Endothelial cell of umbilical vein (primary cell): ENCODE data around the gene COX5A. TPM values are rescaled to one million over a fixed set of nuclear protein-coding genes. Genes with fewer than 3 reads are reported as not detected.

ENCODE experiments used
- BruUV-seq: library from RNA; stranded (reverse); fragments of 400-500 nt; replicated peaks from 2 replicates; lab custom pipeline; 2021; lab: Mats Ljungman, UMichigan
- CTCF ChIA-PET: fragments of 300-600, 350-600 bp; sonication (Branson Sonifier 250); formaldehyde crosslinking; loops from one replicate; lab custom pipeline; 2021; ENCODE audit warnings: antibody characterized with exemption, inconsistent platforms; lab: Charles Lee
- POLR2A ChIA-PET: fragments of 300-600, 350-600 bp; sonication (Branson Sonifier 250); formaldehyde crosslinking; loops from one replicate; lab custom pipeline; 2021; ENCODE audit warnings: antibody characterized with exemption, inconsistent platforms; lab: Charles Lee
- DNase-seq: peaks from one replicate; pipeline ENCODE4 v3.0.0-alpha.2; 2011; ENCODE audit warnings: low read depth, low spot score
- FAIRE-seq: peaks from 2 replicates; lab custom pipeline; 2011; peaks lifted over from hg19 to GRCh38; lab: Jason Lieb, UNC
- H2AFZ ChIP-seq: 2 replicates; pipeline ENCODE4 v1.6.0; 2012; ENCODE audit warnings: low read depth, low read length, control low read depth, inconsistent platforms
- H3K27ac ChIP-seq: 2 replicates; pipeline ENCODE4 v1.5.1; 2011; ENCODE audit warnings: low read depth, mild to moderate bottlenecking, control low read depth, low read length, moderate library complexity; ENCODE audit not compliant: insufficient read depth
- H3K27me3 ChIP-seq, 2 experiments: 2 replicates each; pipeline versions ENCODE4 v1.6.0 to v1.6.1; 2011; ENCODE audit warnings: low read length in 2 of 2, mixed read lengths in 1 of 2; ENCODE audit not compliant: control insufficient read depth in 2 of 2, insufficient read depth in 2 of 2
- H3K36me3 ChIP-seq, 2 experiments: 2 replicates in 1 of 2; 3 replicates in 1 of 2; pipeline ENCODE4 v1.5.1; 2011; ENCODE audit warnings: low read length in 2 of 2, mild to moderate bottlenecking in 1 of 2, moderate library complexity in 1 of 2; ENCODE audit not compliant: control insufficient read depth in 2 of 2, insufficient read depth in 2 of 2; ENCODE audit errors: extremely low read depth in 1 of 2
- H3K4me1 ChIP-seq: 3 replicates; pipeline ENCODE4 v1.5.1; 2011; ENCODE audit warnings: mild to moderate bottlenecking, low read length; ENCODE audit not compliant: control insufficient read depth, insufficient read depth; ENCODE audit errors: extremely low read depth
- H3K4me2 ChIP-seq: 2 replicates; pipeline ENCODE4 v1.6.1; 2011; ENCODE audit warnings: low read length, control low read depth, mixed read lengths; ENCODE audit not compliant: insufficient read depth
- H3K4me3 ChIP-seq, 3 experiments: fragments of 200-600 bp in 1 of 3; sonication (generic), shearing (Covaris generic) in 1 of 3; replicated peaks in 1 of 3; 2 replicates each; pipeline ENCODE4 v1.5.1; 2011 to 2016; ENCODE audit warnings: control low read depth in 3 of 3, low read length in 3 of 3, mild to moderate bottlenecking in 2 of 3, inconsistent platforms in 1 of 3, low read depth in 1 of 3, moderate library complexity in 1 of 3; ENCODE audit not compliant: insufficient read depth in 1 of 3
- H3K79me2 ChIP-seq: 2 replicates; pipeline ENCODE4 v1.6.0; 2012; ENCODE audit warnings: low read length, inconsistent platforms; ENCODE audit not compliant: control insufficient read depth, insufficient read depth
- H3K9ac ChIP-seq: replicated peaks from 2 replicates; pipeline ENCODE3; 2011; ENCODE audit warnings: low read length, control low read depth; ENCODE audit not compliant: insufficient read depth; ENCODE audit errors: extremely low read depth
- H3K9me1 ChIP-seq: replicated peaks from 3 replicates; pipeline ENCODE4 v1.6.0; 2011; ENCODE audit warnings: mild to moderate bottlenecking, low read length; ENCODE audit not compliant: control insufficient read depth, insufficient read depth; ENCODE audit errors: extremely low read depth
- H3K9me3 ChIP-seq: replicated peaks from 2 replicates; pipeline ENCODE4 v1.5.1; 2012; ENCODE audit warnings: low read length, inconsistent platforms; ENCODE audit not compliant: control insufficient read depth, insufficient read depth
- H4K20me1 ChIP-seq: replicated peaks from 2 replicates; pipeline ENCODE3; 2011; ENCODE audit warnings: mild to moderate bottlenecking, low read length; ENCODE audit not compliant: control insufficient read depth, insufficient read depth; ENCODE audit errors: extremely low read depth
- CTCF ChIP-seq, 2 donors: IDR thresholded peaks; 1 replicate in 1 of 2; 2 replicates in 1 of 2; pipeline ENCODE4 v1.5.1; 2011; ENCODE audit warnings: low read length in 2 of 2, mild to moderate bottlenecking in 2 of 2, moderate library complexity in 2 of 2, control low read depth in 1 of 2, inconsistent platforms in 1 of 2, low read depth in 1 of 2; ENCODE audit not compliant: insufficient read depth in 1 of 2; ENCODE audit errors: extremely low read depth in 1 of 2
- EZH2 ChIP-seq: IDR thresholded peaks from 2 replicates; pipeline ENCODE4 v1.6.1; 2012; ENCODE audit warnings: borderline replicate concordance, low read depth, mild to moderate bottlenecking, moderate library complexity, low read length, inconsistent platforms; ENCODE audit not compliant: severe bottlenecking
- FOS ChIP-seq: IDR thresholded peaks from 2 replicates; pipeline ENCODE4 v1.6.1; 2011; ENCODE audit warnings: mild to moderate bottlenecking, low read length, moderate library complexity, borderline replicate concordance; ENCODE audit not compliant: insufficient read depth
- GATA2 ChIP-seq: IDR thresholded peaks from 2 replicates; pipeline ENCODE4 v1.7.0; 2011; ENCODE audit warnings: low read depth, mild to moderate bottlenecking, moderate library complexity, mixed read lengths, low read length; ENCODE audit not compliant: insufficient read length, insufficient read depth
- JUN ChIP-seq: IDR thresholded peaks from 2 replicates; pipeline ENCODE4 v1.6.1; 2011; ENCODE audit warnings: borderline replicate concordance, low read depth; ENCODE audit not compliant: insufficient read length, insufficient read depth
- MAX ChIP-seq: IDR thresholded peaks from 2 replicates; pipeline ENCODE4 v1.6.1; 2011; ENCODE audit not compliant: insufficient read depth, insufficient read length
- MYC ChIP-seq: IDR thresholded peaks from one replicate; pipeline ENCODE4 v1.6.1; 2011; ENCODE audit warnings: mild to moderate bottlenecking, low read depth, low read length
- POLR2A ChIP-seq: IDR thresholded peaks from 2 replicates; pipeline ENCODE4 v1.6.1; 2012; ENCODE audit warnings: low read depth, mild to moderate bottlenecking, control low read depth, low read length
- POLR2AphosphoS5 ChIP-seq: IDR thresholded peaks from 2 replicates; pipeline ENCODE4 v1.6.1; 2012; ENCODE audit warnings: low read depth, mild to moderate bottlenecking, control low read depth, low read length, moderate library complexity; ENCODE audit not compliant: insufficient read depth
- dilution Hi-C: fragments of 300-500 bp; cut with MboI; formaldehyde crosslinking; loops from one replicate; pipeline ENCODE4 v1.15.0; 2019; ENCODE audit warnings: low sequenced_read_pairs; ENCODE audit not compliant: extremely low pct_ligation_motif_present
- intact Hi-C: fragments of 100-400 bp; cut with micrococcal nuclease; formaldehyde crosslinking; loops from one replicate; pipeline ENCODE4 v1.10.0; 2022
- polyA plus RNA-seq, 4 experiments: library from polyadenylated mRNA; depleted of rRNA in 3 of 4; stranded (reverse) in 3 of 4; unstranded in 1 of 4; fragments of >200 nt; gene quantifications; 2 replicates each; pipeline versions ENCODE4 v1.2.1 to v1.2.3, GENCODE V29; 2011 to 2012; ENCODE audit warnings: missing spikeins in 1 of 4
- total RNA-seq: library from RNA; stranded (reverse); gene quantifications from 2 replicates; pipeline ENCODE4 v1.2.3, GENCODE V29; 2021

The COX5A gene
- total and polyA plus RNA-seq, 2 donors (not counting 3 experiments of a cell fraction or from before 2014, with no cell fraction given) = 134 to 220 TPM

- Histone ChIP-seq H2AFZ (no peak overlapping the region), H3K9me1 (no peaks in the 10 kb centered on the region), H3K27ac (no peak overlapping the region), H3K4me1 (peaks cover 41% of the 10 kb centered on the region), H3K4me2 (no peak overlapping the region), H3K27me3 (peaks cover 0 to 3% of the 10 kb centered on the region in 2 experiments), H3K9ac (no peak overlapping the region), H3K9me3 (no peaks in the 10 kb centered on the region), H3K4me3 (no peak overlapping the region), H4K20me1 (no peaks in the 10 kb centered on the region), H3K36me3 (no peaks in the 10 kb centered on the region), H3K79me2 (no peaks in the 10 kb centered on the region)
- BruUV-seq = no TSS peak
- dilution Hi-C loops = no loop called here
- intact Hi-C loops = loop anchor here (5.0 kb wide), 1 partner anchor 489 kb away; the partner anchor contains the start of gene SIN3A
- FAIRE-seq = no peak
- DNase-seq = no peak
- POLR2A ChIA-PET = interaction anchor here (0.6 kb wide), 1 partner anchor 16 kb away, joined by 3 read pairs; no protein-coding TSS in a partner anchor
- TF ChIP-seq JUN (no peak), GATA2 (no peak)
- CTCF ChIA-PET = interaction anchor here (1.9 to 3.6 kb wide), 2 partner anchors 12 to 25 kb away, joined by 7 to 22 read pairs; no protein-coding TSS in a partner anchor
Observed at GRCh38 chr15:74963213-74963612, 25.3 kb upstream of the COX5A start.

GRCh38 chr15:74962671-74963070 is 24.8 kb upstream of the COX5A start:
- dilution Hi-C loops = no loop called here
- no peaks in the 10 kb centered on the region for H3K9me3 ChIP-seq
- H4K20me1 ChIP-seq = no peaks in the 10 kb centered on the region
- no TSS peak for BruUV-seq
- TF ChIP-seq POLR2AphosphoS5 (no peak), FOS (no peak), MAX (no peak), MYC (no peak), JUN (no peak), POLR2A (no peak), GATA2 (no peak), CTCF (IDR thresholded peaks at IDR 0.05; ENCODE audit: extremely low read depth in 1 of 2, insufficient read depth in 1 of 2, low read depth in 1 of 2, low read length in 2 of 2) (no peak), EZH2 (no peak)
- no peak overlapping the region for H3K4me2 ChIP-seq
- DNase-seq (no peak), FAIRE-seq (no peak)
- H3K9ac ChIP-seq = no peak overlapping the region
- H3K9me1 ChIP-seq = no peaks in the 10 kb centered on the region
- H3K79me2 ChIP-seq = no peaks in the 10 kb centered on the region
- H3K36me3 ChIP-seq = no peaks in the 10 kb centered on the region
- POLR2A ChIA-PET = interaction anchor here (0.6 kb wide), 1 partner anchor 17 kb away, joined by 3 read pairs; no protein-coding TSS in a partner anchor
- intact Hi-C loops = loop anchor here (5.0 kb wide), 1 partner anchor 490 kb away; the partner anchor contains the start of gene SIN3A
- peaks cover 0 to 3% of the 10 kb centered on the region in 2 experiments for H3K27me3 ChIP-seq
- CTCF ChIA-PET = interaction anchor here (1.1 to 3.6 kb wide), 4 partner anchors 12 to 242 kb away, joined by 3 to 22 read pairs (median 5); no protein-coding TSS in a partner anchor
- H3K4me3 ChIP-seq = no peak overlapping the region
- peaks cover 45% of the 10 kb centered on the region for H3K4me1 ChIP-seq
- H3K27ac ChIP-seq = no peak overlapping the region
- H2AFZ ChIP-seq = no peak overlapping the region
